HepG2 (cell line): ENCODE measurements around the gene P2RY2. TPM values are rescaled to one million over a fixed set of nuclear protein-coding genes. Genes with fewer than 3 reads are reported as not detected.

ENCODE experiments used
- AKAP8 ChIP-seq: sonication (generic); formaldehyde crosslinking; IDR thresholded peaks from 2 replicates; pipeline ENCODE4 v1.5.1; 2020; ENCODE audit warnings: mild to moderate bottlenecking, missing genetic modification reagents
- CEBPB ChIP-seq: IDR thresholded peaks from 2 replicates; pipeline ENCODE4 v1.6.1; 2011; ENCODE audit warnings: low read depth, low read length, improper control_type of control experiment, borderline replicate concordance
- CEBPG ChIP-seq: IDR thresholded peaks from 2 replicates; pipeline ENCODE4 v1.6.1; 2016
- CEBPZ ChIP-seq: IDR thresholded peaks from 2 replicates; pipeline ENCODE4 v1.6.1; 2012; ENCODE audit warnings: low read length, improper control_type of control experiment
- DBP ChIP-seq: sonication (generic); formaldehyde crosslinking; IDR thresholded peaks from 2 replicates; pipeline ENCODE4 v1.4.0; 2020; ENCODE audit warnings: missing genetic modification reagents; ENCODE audit errors: not compliant biosample characterization
- HOXA3 ChIP-seq: sonication (generic); formaldehyde crosslinking; IDR thresholded peaks from 2 replicates; pipeline ENCODE4 v1.5.0; 2020; ENCODE audit warnings: missing genetic modification reagents
- KDM5A ChIP-seq: fragments of 200-600 bp; sonication (generic); IDR thresholded peaks from 2 replicates; pipeline ENCODE4 v1.7.0; 2018; ENCODE audit warnings: antibody characterized with exemption, mild to moderate bottlenecking, low read length, borderline replicate concordance
- NFKB2 ChIP-seq: sonication (generic); formaldehyde crosslinking; IDR thresholded peaks from 2 replicates; pipeline ENCODE4 v1.4.0; 2020; ENCODE audit warnings: missing genetic modification reagents, borderline replicate concordance
- RFXAP ChIP-seq: sonication (generic); formaldehyde crosslinking; IDR thresholded peaks from 2 replicates; pipeline ENCODE4 v1.4.0; 2020; ENCODE audit warnings: missing genetic modification reagents, borderline replicate concordance
- SKI ChIP-seq: fragments of 450-650 bp; IDR thresholded peaks from one replicate; pipeline ENCODE4 v1.6.1; 2018; ENCODE audit warnings: mild to moderate bottlenecking; ENCODE audit not compliant: partially characterized antibody
- TP53 ChIP-seq: sonication (generic); formaldehyde crosslinking; conservative IDR thresholded peaks from 2 replicates; pipeline ENCODE4 v1.4.0; 2020; ENCODE audit warnings: missing genetic modification reagents
- U2AF1 ChIP-seq: fragments of 200-400 bp; formaldehyde crosslinking; optimal IDR thresholded peaks from 2 replicates; pipeline ENCODE3; 2017; ENCODE audit warnings: mild to moderate bottlenecking, low read depth, low read length
- ZFP82 ChIP-seq: sonication (generic); formaldehyde crosslinking; IDR thresholded peaks from 2 replicates; pipeline ENCODE4 v1.5.1; 2020; ENCODE audit warnings: mild to moderate bottlenecking, missing genetic modification reagents, borderline replicate concordance
- ZNF230 ChIP-seq: sonication (generic); formaldehyde crosslinking; IDR thresholded peaks from 2 replicates; pipeline ENCODE4 v1.4.0; 2020; ENCODE audit warnings: mild to moderate bottlenecking, missing genetic modification reagents
- ZNF251 ChIP-seq: sonication (generic); formaldehyde crosslinking; IDR thresholded peaks from 2 replicates; pipeline ENCODE4 v1.9.0; 2021; ENCODE audit warnings: mild to moderate bottlenecking, missing genetic modification reagents
- ZNF33B ChIP-seq: sonication (generic); formaldehyde crosslinking; IDR thresholded peaks from 2 replicates; pipeline ENCODE4 v1.5.1; 2020; ENCODE audit warnings: mild to moderate bottlenecking, missing genetic modification reagents
- ZNF790 ChIP-seq: sonication (generic); formaldehyde crosslinking; IDR thresholded peaks from 2 replicates; pipeline ENCODE4 v1.8.0; 2022; ENCODE audit warnings: missing genetic modification reagents, mild to moderate bottlenecking, borderline replicate concordance
- ZNF839 ChIP-seq: sonication (generic); formaldehyde crosslinking; IDR thresholded peaks from 2 replicates; pipeline ENCODE4 v1.4.0; 2020; ENCODE audit warnings: missing genetic modification reagents, mild to moderate bottlenecking, borderline replicate concordance
- polyA plus RNA-seq, 8 experiments: library from polyadenylated mRNA; depleted of rRNA in 3 of 8; stranded (reverse) in 7 of 8; unstranded in 1 of 8; fragments of >200 nt; fragmentation: Illumina TruSeq in 4 of 8; extraction: Trizol in 4 of 8; gene quantifications; 2 replicates each; pipeline versions ENCODE4 v1.2.1 to v1.2.3, GENCODE V29; 2011 to 2016; ENCODE audit warnings: low read depth in 4 of 8, missing spikeins in 1 of 8, mixed read lengths in 1 of 8; ENCODE audit not compliant: insufficient read depth in 1 of 8
- total RNA-seq, 5 experiments: library from RNA; depleted of rRNA; stranded (reverse); fragments of >200 nt; fragmentation: Illumina TruSeq; extraction: Trizol; gene quantifications; 2 replicates each; pipeline ENCODE4 v1.2.3, GENCODE V29; 2016; ENCODE audit warnings: low read depth in 1 of 5
- TF ChIP-seq, protein P1 (sequence below): sonication (generic); formaldehyde crosslinking; conservative IDR thresholded peaks from 2 replicates; pipeline ENCODE4 v1.8.0; 2022; ENCODE audit warnings: mild to moderate bottlenecking, moderate library complexity, missing genetic modification reagents
- TF ChIP-seq, protein P2 (sequence below): IDR thresholded peaks from 2 replicates; pipeline ENCODE4 v1.6.1; 2016; ENCODE audit warnings: mild to moderate bottlenecking, missing biosample characterization, missing genetic modification reagents
- TF ChIP-seq, protein P3 (sequence below): sonication (generic); formaldehyde crosslinking; IDR thresholded peaks from 2 replicates; pipeline ENCODE4 v1.4.0; 2020; ENCODE audit warnings: mild to moderate bottlenecking, missing genetic modification reagents

P2RY2 gene
- total and polyA plus RNA-seq, 2 of the 13 experiments (the other 11 are each of a cell fraction or from before 2014, with no cell fraction given): 0.95 to 3.1 TPM

DNA sequence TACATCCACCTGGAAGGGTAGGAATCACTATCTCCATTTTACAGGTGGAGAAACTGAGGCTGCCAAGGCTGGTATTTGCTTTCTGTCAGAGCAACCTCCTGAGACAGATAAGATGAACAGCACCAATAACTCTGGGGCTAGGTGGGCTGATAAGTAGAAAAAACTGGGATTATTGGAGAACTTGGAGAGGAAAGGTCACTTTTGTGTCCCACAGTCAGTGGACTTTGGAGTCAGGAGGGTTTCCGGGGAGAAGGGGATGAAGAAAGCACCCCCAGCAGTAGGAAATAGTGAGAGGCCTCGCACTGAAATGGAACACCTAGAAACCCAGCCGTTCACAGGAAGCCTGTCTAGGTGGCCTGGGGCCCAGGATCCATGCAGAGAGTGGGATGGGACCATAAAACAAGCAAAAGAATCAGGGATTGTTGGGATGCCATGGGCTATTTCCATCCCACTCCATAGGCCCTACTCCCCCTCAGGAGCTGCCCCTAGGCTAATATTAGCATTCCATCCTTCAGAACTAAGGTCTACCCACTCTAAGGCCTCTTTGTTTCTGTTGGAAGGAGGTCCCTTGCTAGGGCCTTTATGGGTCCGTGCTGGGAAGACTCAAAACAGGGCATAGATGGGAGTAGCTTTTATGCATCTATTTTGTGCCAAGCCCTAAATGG, 45.0 kb upstream of the P2RY2 start (continued):
- no peak for TF ChIP-seq CEBPZ
- no peak for TF ChIP-seq AKAP8
- no peak for TF ChIP-seq U2AF1
- no peak for TF ChIP-seq ZNF790 (CRISPR knock-in tag)
- TF ChIP-seq TP53: 0 out of 2 replicates have a peak, but pooled peaks have one; percentile 44
- TF ChIP-seq CEBPG (CRISPR knock-in tag): no peak
- no peak for TF ChIP-seq DBP
- TF ChIP-seq ZNF230 (CRISPR knock-in tag): no peak
- no peak; the same call in 1 of the 2 replicates for TF ChIP-seq RFXAP
- no peak for TF ChIP-seq SKI
- TF ChIP-seq HOXA3 (CRISPR knock-in tag): no peak; the same call in 1 of the 2 replicates
- TF ChIP-seq, protein P1, sequence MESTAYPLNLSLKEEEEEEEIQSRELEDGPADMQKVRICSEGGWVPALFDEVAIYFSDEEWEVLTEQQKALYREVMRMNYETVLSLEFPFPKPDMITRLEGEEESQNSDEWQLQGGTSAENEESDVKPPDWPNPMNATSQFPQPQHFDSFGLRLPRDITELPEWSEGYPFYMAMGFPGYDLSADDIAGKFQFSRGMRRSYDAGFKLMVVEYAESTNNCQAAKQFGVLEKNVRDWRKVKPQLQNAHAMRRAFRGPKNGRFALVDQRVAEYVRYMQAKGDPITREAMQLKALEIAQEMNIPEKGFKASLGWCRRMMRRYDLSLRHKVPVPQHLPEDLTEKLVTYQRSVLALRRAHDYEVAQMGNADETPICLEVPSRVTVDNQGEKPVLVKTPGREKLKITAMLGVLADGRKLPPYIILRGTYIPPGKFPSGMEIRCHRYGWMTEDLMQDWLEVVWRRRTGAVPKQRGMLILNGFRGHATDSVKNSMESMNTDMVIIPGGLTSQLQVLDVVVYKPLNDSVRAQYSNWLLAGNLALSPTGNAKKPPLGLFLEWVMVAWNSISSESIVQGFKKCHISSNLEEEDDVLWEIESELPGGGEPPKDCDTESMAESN (CRISPR knock-in tag): no peak
- no peak for TF ChIP-seq ZNF839 (CRISPR knock-in tag)
- TF ChIP-seq ZNF251 (CRISPR knock-in tag): no peak
- TF ChIP-seq CEBPB: no peak
- TF ChIP-seq, protein P2, sequence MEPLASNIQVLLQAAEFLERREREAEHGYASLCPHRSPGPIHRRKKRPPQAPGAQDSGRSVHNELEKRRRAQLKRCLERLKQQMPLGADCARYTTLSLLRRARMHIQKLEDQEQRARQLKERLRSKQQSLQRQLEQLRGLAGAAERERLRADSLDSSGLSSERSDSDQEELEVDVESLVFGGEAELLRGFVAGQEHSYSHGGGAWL (CRISPR knock-in tag): no peak
- TF ChIP-seq KDM5A: no peak
- no peak for TF ChIP-seq ZNF33B (CRISPR knock-in tag)
- no peak for TF ChIP-seq NFKB2 (CRISPR knock-in tag)
- no peak for TF ChIP-seq ZFP82
- TF ChIP-seq, protein P3, sequence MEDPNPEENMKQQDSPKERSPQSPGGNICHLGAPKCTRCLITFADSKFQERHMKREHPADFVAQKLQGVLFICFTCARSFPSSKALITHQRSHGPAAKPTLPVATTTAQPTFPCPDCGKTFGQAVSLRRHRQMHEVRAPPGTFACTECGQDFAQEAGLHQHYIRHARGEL (CRISPR knock-in tag): no peak
